ENCODE measurements around the gene LSS. TPM values are rescaled to one million over a fixed set of nuclear protein-coding genes. Genes with fewer than 3 reads are reported as not detected.
A peak's percentile ranks its signal among the peaks of the same experiment; 100 is the strongest.
"Not testable (repeated sequence)": the region's sequence is repeated elsewhere in the genome, so short reads cannot be mapped to it uniquely, and the experiment has no call there.

LSS gene
- total RNA-seq, 1 experiment from 2014 or later, result 130 TPM

DNA sequence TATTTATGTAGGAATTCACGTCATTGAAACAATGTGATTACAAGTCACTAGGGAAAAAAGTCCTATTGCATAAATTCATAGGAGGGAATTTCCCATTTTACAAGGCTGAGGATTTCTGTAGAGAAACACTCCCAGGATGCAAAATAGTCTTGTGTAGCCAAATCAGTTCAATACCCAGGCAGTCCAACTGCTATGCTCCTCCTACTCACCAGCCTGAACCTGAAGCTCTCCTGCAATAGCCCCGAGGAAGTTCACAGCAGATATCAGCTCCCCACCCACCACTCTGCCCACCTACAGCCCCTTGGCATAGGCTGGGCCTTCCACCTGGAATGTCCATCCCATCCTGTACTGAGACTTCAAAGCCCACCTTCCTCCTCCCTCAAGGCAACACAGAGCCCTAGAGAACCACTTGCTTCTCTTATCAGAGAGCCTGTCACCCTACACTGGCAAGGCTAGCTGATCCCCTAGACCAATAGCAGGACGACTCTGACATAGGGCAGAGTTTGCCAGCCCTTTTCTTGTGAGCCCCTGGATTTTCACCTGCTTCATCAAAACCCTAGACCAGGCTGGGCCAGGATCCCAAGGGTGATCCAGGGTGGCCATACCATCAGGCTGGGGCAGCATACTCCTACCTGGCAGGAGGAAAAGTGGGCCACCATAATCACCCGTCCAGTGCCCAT, 1.5 kb downstream of the LSS start:
- CTCF ChIA-PET, result interaction anchor here (0.6 kb wide), 1 partner anchor 581 kb away, joined by 3 read pairs; no protein-coding TSS in a partner anchor

DNA sequence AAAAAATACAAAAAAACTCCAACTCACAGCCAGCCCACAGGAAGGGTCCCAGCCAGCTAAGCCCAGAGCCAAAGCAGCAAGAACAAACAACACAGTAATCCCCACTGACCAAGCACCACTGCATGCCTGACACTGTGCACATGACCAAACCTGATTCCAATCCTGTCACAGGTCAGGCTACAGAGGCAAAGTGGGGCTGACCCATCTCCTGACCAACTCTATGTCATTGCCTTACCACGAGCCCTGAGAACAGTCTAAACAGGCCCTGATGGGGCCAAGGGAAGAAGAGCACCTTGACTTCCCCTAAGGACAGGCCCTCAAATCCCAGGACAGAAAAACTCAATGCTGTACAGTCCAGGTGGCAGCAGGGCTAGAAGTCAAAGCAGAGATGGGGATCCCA, 2.4 kb downstream of the LSS start:
- ChIA-PET CTCF (no interaction called here), POLR2A (ENCODE audit: low non-redundant PET) (no interaction called here)
- H3K27me3 ChIP-seq (replicated peaks; ENCODE audit: insufficient read depth, low read depth, low read length, poor library complexity), result no peaks in the 10 kb centered on the region
- H3K4me3 ChIP-seq (ENCODE audit: low read depth, low read length, poor library complexity, severe bottlenecking), result peak overlapping the region; percentile 92
- intact Hi-C loops (cut with micrococcal nuclease; ENCODE audit: unreplicated experiment), result loop anchor here (5.0 kb wide), 2 partner anchors 96 to 254 kb away; partner anchors contain the start of genes C21orf58 and PCNT
- H3K27ac ChIP-seq (ENCODE audit: low read depth, low read length, poor library complexity, severe bottlenecking), result peak overlapping the region; percentile 43
- no peak for TF ChIP-seq EZH2 (IDR thresholded peaks at IDR 0.05; ENCODE audit: borderline replicate concordance, low read depth, low read length, poor library complexity, severe bottlenecking)
- H3K9me3 ChIP-seq (ENCODE audit: low read depth, low read length, poor library complexity, severe bottlenecking), result no peaks in the 10 kb centered on the region
- no peak for DNase-seq (ENCODE audit: low spot score)
- peaks cover 30% of the 10 kb centered on the region for H3K36me3 ChIP-seq (ENCODE audit: insufficient read depth, low read length, poor library complexity, severe bottlenecking)
- peaks cover 18% of the 10 kb centered on the region for H3K4me1 ChIP-seq (ENCODE audit: insufficient read depth, low read length, poor library complexity, severe bottlenecking)
- no TSS peak for BruUV-seq (replicated peaks)

More for the DNA sequence above, 1.5 kb downstream of the LSS start:
- Histone ChIP-seq H3K9me3 (ENCODE audit: low read depth, low read length, poor library complexity, severe bottlenecking) (no peaks in the 10 kb centered on the region), H3K4me1 (ENCODE audit: insufficient read depth, low read length, poor library complexity, severe bottlenecking) (peaks cover 18% of the 10 kb centered on the region), H3K27me3 (replicated peaks; ENCODE audit: insufficient read depth, low read depth, low read length, poor library complexity) (no peaks in the 10 kb centered on the region), H3K4me3 (ENCODE audit: low read depth, low read length, poor library complexity, severe bottlenecking) (peak overlapping the region; percentile 92), H3K27ac (ENCODE audit: low read depth, low read length, poor library complexity, severe bottlenecking) (peak overlapping the region; percentile 17), H3K36me3 (ENCODE audit: insufficient read depth, low read length, poor library complexity, severe bottlenecking) (peaks cover 30% of the 10 kb centered on the region)
- BruUV-seq (replicated peaks), result no TSS peak
- TF ChIP-seq EZH2 (IDR thresholded peaks at IDR 0.05; ENCODE audit: borderline replicate concordance, low read depth, low read length, poor library complexity, severe bottlenecking), result no peak
- TF ChIP-seq, protein P1, sequence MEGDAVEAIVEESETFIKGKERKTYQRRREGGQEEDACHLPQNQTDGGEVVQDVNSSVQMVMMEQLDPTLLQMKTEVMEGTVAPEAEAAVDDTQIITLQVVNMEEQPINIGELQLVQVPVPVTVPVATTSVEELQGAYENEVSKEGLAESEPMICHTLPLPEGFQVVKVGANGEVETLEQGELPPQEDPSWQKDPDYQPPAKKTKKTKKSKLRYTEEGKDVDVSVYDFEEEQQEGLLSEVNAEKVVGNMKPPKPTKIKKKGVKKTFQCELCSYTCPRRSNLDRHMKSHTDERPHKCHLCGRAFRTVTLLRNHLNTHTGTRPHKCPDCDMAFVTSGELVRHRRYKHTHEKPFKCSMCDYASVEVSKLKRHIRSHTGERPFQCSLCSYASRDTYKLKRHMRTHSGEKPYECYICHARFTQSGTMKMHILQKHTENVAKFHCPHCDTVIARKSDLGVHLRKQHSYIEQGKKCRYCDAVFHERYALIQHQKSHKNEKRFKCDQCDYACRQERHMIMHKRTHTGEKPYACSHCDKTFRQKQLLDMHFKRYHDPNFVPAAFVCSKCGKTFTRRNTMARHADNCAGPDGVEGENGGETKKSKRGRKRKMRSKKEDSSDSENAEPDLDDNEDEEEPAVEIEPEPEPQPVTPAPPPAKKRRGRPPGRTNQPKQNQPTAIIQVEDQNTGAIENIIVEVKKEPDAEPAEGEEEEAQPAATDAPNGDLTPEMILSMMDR (conservative IDR thresholded peaks at IDR 0.05; ENCODE audit: low read depth, low read length), result no peak
- intact Hi-C loops (cut with micrococcal nuclease; ENCODE audit: unreplicated experiment), result loop anchor here (5.0 kb wide), 2 partner anchors 95 to 255 kb away; partner anchors contain the start of genes C21orf58 and PCNT
- POLR2A ChIA-PET (ENCODE audit: low non-redundant PET), result no interaction called here
- peak; percentile 39 for DNase-seq (ENCODE audit: low spot score)

DNA sequence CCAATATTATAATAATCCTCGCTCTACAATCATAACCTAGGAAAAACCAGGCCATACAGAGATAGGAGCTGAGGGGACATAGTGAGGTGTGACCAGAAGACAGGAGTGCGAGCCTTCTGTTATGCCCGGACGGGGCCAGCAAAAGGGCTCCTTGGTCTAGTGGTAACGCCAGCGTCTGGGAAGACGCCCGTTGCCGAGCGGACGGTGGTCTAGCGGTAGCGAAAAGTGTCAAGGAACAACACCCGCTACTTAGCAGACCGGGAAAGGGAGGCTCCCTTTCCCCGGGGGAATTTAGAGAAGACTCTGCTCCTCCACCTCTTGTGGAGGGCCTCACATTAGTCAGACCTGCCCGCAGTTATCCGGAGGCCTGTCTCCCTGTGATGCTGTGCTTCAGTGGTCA, 4.9 kb downstream of the LSS start:
- Histone ChIP-seq H3K36me3 (ENCODE audit: insufficient read depth, low read length, poor library complexity, severe bottlenecking) (peaks cover 42% of the 10 kb centered on the region), H3K4me1 (ENCODE audit: insufficient read depth, low read length, poor library complexity, severe bottlenecking) (peaks cover 12% of the 10 kb centered on the region)
- intact Hi-C loops (cut with micrococcal nuclease; ENCODE audit: unreplicated experiment); H3K4me3 ChIP-seq (ENCODE audit: low read depth, low read length, poor library complexity, severe bottlenecking); H3K9me3 ChIP-seq (ENCODE audit: low read depth, low read length, poor library complexity, severe bottlenecking); DNase-seq (ENCODE audit: low spot score); POLR2A ChIA-PET (ENCODE audit: low non-redundant PET); H3K27me3 ChIP-seq (replicated peaks; ENCODE audit: insufficient read depth, low read depth, low read length, poor library complexity); CTCF ChIA-PET; H3K27ac ChIP-seq (ENCODE audit: low read depth, low read length, poor library complexity, severe bottlenecking); BruUV-seq (replicated peaks): not testable (repeated sequence)

DNA sequence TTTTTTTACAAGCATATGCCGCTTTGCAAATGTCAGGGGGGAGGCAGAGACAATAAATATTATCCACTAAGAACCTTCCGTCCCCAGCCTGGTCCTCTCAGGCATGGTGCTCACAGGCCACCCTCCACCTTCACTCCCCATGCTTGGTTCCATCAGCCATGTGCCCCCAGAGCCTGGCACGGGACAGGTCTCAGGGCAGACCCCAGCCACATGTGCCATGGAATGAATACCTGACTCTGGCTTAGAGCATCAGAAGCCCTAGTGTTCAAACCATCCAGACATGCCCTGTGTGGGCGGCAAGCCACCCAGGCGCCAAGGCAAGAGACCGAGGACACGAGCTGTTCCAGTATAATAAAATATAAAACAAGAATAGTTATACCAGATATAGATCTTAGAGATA, 5.4 kb downstream of the LSS start:
- peaks cover 42% of the 10 kb centered on the region for H3K36me3 ChIP-seq (ENCODE audit: insufficient read depth, low read length, poor library complexity, severe bottlenecking)
- no peak overlapping the region for H3K4me3 ChIP-seq (ENCODE audit: low read depth, low read length, poor library complexity, severe bottlenecking)
- H3K27ac ChIP-seq (ENCODE audit: low read depth, low read length, poor library complexity, severe bottlenecking), result peak overlapping the region; percentile 10
- POLR2A ChIA-PET (ENCODE audit: low non-redundant PET), result no interaction called here
- TF ChIP-seq, protein P1 (conservative IDR thresholded peaks at IDR 0.05; ENCODE audit: low read depth, low read length), result no peak
- no peak for TF ChIP-seq EZH2 (IDR thresholded peaks at IDR 0.05; ENCODE audit: borderline replicate concordance, low read depth, low read length, poor library complexity, severe bottlenecking)
- intact Hi-C loops (cut with micrococcal nuclease; ENCODE audit: unreplicated experiment), result no loop called here
- H3K9me3 ChIP-seq (ENCODE audit: low read depth, low read length, poor library complexity, severe bottlenecking), result no peaks in the 10 kb centered on the region
- H3K4me1 ChIP-seq (ENCODE audit: insufficient read depth, low read length, poor library complexity, severe bottlenecking), result peaks cover 12% of the 10 kb centered on the region
- CTCF ChIA-PET, result no interaction called here
- no peaks in the 10 kb centered on the region for H3K27me3 ChIP-seq (replicated peaks; ENCODE audit: insufficient read depth, low read depth, low read length, poor library complexity)
- no TSS peak for BruUV-seq (replicated peaks)
- DNase-seq (ENCODE audit: low spot score), result no peak
